Measurements from ENCODE around the gene IPMK. TPM values are rescaled to one million over a fixed set of nuclear protein-coding genes. Genes with fewer than 3 reads are reported as not detected.

Gene IPMK
- total and polyA plus RNA-seq, 2 experiments from 2014 or later: 5.5 to 17.8 TPM

GRCh38 chr10:58282615-58283014 is 14.9 kb upstream of the IPMK start:
- H3K4me3 ChIP-seq: no peak overlapping the region
- Mint-ChIP-seq H3K36me3 (ENCODE audit: low read depth) (peaks cover 22% of the 10 kb centered on the region; the same call in 2 of the 3 replicates), H3K4me3 (no peak overlapping the region), H3K4me1 (peaks cover 10% of the 10 kb centered on the region), H3K27me3 (ENCODE audit: insufficient read depth, low read depth, poor library complexity) (peaks cover 2% of the 10 kb centered on the region), H3K9me3 (no peaks in the 10 kb centered on the region), H3K27ac (0 out of 2 replicates have a peak overlapping the region, but pooled peaks have one; percentile 2)
- no peaks in the 10 kb centered on the region for H3K27me3 ChIP-seq (ENCODE audit: insufficient read depth)
- no peak; the same call in 2 of the 3 replicates for ATAC-seq
- H3K27ac ChIP-seq (ENCODE audit: low read depth): no peak overlapping the region
- DNase-seq (ENCODE audit: low spot score): no peak
- no peak overlapping the region for H3K4me2 ChIP-seq
- TF ChIP-seq STAT1 (IDR thresholded peaks at IDR 0.05; ENCODE audit: unreplicated experiment) (no peak), ZNF462 (CRISPR knock-in tag; IDR thresholded peaks at IDR 0.05) (no peak), CREB1 (CRISPR knock-in tag; IDR thresholded peaks at IDR 0.05; ENCODE audit: low read depth) (no peak), POLR2AphosphoS5 (IDR thresholded peaks at IDR 0.05; ENCODE audit: low read depth) (no peak), REST (IDR thresholded peaks at IDR 0.05; ENCODE audit: unreplicated experiment) (no peak), ETS1 (IDR thresholded peaks at IDR 0.05) (no peak), EZH2 (IDR thresholded peaks at IDR 0.05; ENCODE audit: low read depth, unreplicated experiment) (no peak), JUNB (IDR thresholded peaks at IDR 0.05; ENCODE audit: unreplicated experiment) (no peak), NANOG (IDR thresholded peaks at IDR 0.05; ENCODE audit: borderline replicate concordance) (no peak), ZNF114 (CRISPR knock-in tag; IDR thresholded peaks at IDR 0.05) (no peak), EZH2phosphoT487 (IDR thresholded peaks at IDR 0.05; ENCODE audit: unreplicated experiment) (no peak)
- no peaks in the 10 kb centered on the region for H4K20me1 ChIP-seq (replicated peaks; ENCODE audit: insufficient read depth)
- no peak overlapping the region for H2AFZ ChIP-seq
- no peaks in the 10 kb centered on the region; the same call in 1 of the 2 replicates for H3K4me1 ChIP-seq (ENCODE audit: insufficient read depth)
- H3K36me3 ChIP-seq (ENCODE audit: insufficient read depth): peaks cover 2% of the 10 kb centered on the region; the same call in 1 of the 2 replicates
- H3K79me2 ChIP-seq (replicated peaks; ENCODE audit: insufficient read depth): no peaks in the 10 kb centered on the region
- no peaks in the 10 kb centered on the region for H3F3A ChIP-seq (replicated peaks; ENCODE audit: low read depth)
- no peaks in the 10 kb centered on the region for H3K9me2 ChIP-seq (ENCODE audit: insufficient read depth)

Measured in GM23338 (cell line).